ENCODE measurements around the gene DCTN3.

The DCTN3 gene

DNA sequence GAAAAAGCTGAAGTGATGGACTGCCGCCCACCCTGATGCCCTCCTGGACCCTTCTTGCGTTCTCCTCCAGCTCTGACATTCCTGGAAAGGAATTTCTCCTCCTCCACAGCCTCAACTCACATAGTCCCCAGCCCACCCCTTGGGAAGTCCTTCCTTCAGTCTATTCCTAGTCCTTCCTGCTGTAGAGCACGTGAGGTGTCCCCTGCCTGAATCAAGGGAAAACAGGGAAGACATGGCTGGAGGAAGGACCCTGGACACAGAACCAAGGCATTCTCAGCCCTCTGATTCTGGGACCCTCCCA, 4.8 kb upstream of the DCTN3 start:
- H3K4me3 ChIP-seq (ENCODE audit: low read depth, low read length) = no peak overlapping the region
- H3K4me2 ChIP-seq (ENCODE audit: low read length) = no peak overlapping the region
- H3K36me3 ChIP-seq (ENCODE audit: control insufficient read depth, insufficient read depth, low read length) = no peaks in the 10 kb centered on the region
- no peak overlapping the region for H3K9ac ChIP-seq
- TF ChIP-seq, protein P1, sequence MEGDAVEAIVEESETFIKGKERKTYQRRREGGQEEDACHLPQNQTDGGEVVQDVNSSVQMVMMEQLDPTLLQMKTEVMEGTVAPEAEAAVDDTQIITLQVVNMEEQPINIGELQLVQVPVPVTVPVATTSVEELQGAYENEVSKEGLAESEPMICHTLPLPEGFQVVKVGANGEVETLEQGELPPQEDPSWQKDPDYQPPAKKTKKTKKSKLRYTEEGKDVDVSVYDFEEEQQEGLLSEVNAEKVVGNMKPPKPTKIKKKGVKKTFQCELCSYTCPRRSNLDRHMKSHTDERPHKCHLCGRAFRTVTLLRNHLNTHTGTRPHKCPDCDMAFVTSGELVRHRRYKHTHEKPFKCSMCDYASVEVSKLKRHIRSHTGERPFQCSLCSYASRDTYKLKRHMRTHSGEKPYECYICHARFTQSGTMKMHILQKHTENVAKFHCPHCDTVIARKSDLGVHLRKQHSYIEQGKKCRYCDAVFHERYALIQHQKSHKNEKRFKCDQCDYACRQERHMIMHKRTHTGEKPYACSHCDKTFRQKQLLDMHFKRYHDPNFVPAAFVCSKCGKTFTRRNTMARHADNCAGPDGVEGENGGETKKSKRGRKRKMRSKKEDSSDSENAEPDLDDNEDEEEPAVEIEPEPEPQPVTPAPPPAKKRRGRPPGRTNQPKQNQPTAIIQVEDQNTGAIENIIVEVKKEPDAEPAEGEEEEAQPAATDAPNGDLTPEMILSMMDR (IDR thresholded peaks at IDR 0.05) = no peak
- no peak overlapping the region for H3K27ac ChIP-seq
- no peaks in the 10 kb centered on the region for H3K9me3 ChIP-seq (ENCODE audit: control insufficient read depth, low read length)
- H3K4me1 ChIP-seq = peaks cover 3% of the 10 kb centered on the region
- H3K27me3 ChIP-seq (ENCODE audit: control insufficient read depth, insufficient read depth, low read length) = no peaks in the 10 kb centered on the region
- H2AFZ ChIP-seq = no peak overlapping the region
- H3K79me2 ChIP-seq = no peaks in the 10 kb centered on the region

- Histone ChIP-seq H3K36me3 (ENCODE audit: control insufficient read depth, insufficient read depth, low read length) (no peaks in the 10 kb centered on the region), H3K9me3 (ENCODE audit: control insufficient read depth, low read length) (no peaks in the 10 kb centered on the region), H3K4me1 (peaks cover 3% of the 10 kb centered on the region), H3K9ac (no peak overlapping the region), H3K27ac (no peak overlapping the region), H3K79me2 (no peaks in the 10 kb centered on the region), H3K4me2 (ENCODE audit: low read length) (no peak overlapping the region), H2AFZ (no peak overlapping the region), H3K27me3 (ENCODE audit: control insufficient read depth, insufficient read depth, low read length) (no peaks in the 10 kb centered on the region), H3K4me3 (ENCODE audit: low read depth, low read length) (no peak overlapping the region)
- TF ChIP-seq, protein P1 (IDR thresholded peaks at IDR 0.05) = no peak
Observed at GRCh38 chr9:34624475-34625185, 4.3 kb upstream of the DCTN3 start.

- Histone ChIP-seq H3K79me2 (no peaks in the 10 kb centered on the region), H3K9me3 (ENCODE audit: control insufficient read depth, low read length) (no peaks in the 10 kb centered on the region), H3K36me3 (ENCODE audit: control insufficient read depth, insufficient read depth, low read length) (no peaks in the 10 kb centered on the region), H3K4me1 (peaks cover 3% of the 10 kb centered on the region), H3K27me3 (ENCODE audit: control insufficient read depth, insufficient read depth, low read length) (no peaks in the 10 kb centered on the region), H3K4me3 (ENCODE audit: low read depth, low read length) (no peak overlapping the region), H3K4me2 (ENCODE audit: low read length) (no peak overlapping the region), H3K27ac (no peak overlapping the region), H2AFZ (no peak overlapping the region), H3K9ac (no peak overlapping the region)
- TF ChIP-seq, protein P1 (IDR thresholded peaks at IDR 0.05) = no peak
Observed at GRCh38 chr9:34623374-34624235, 3.3 kb upstream of the DCTN3 start.

GRCh38 chr9:34615132-34615531, 5.2 kb downstream of the DCTN3 start:
- Histone ChIP-seq H3K27me3 (ENCODE audit: control insufficient read depth, insufficient read depth, low read length) (no peaks in the 10 kb centered on the region), H3K4me2 (ENCODE audit: low read length) (no peak overlapping the region), H3K9ac (no peak overlapping the region), H3K36me3 (ENCODE audit: control insufficient read depth, insufficient read depth, low read length) (no peaks in the 10 kb centered on the region), H3K27ac (no peak overlapping the region), H3K79me2 (no peaks in the 10 kb centered on the region), H3K4me3 (ENCODE audit: low read depth, low read length) (no peak overlapping the region), H2AFZ (no peak overlapping the region), H3K4me1 (no peaks in the 10 kb centered on the region), H3K9me3 (ENCODE audit: control insufficient read depth, low read length) (no peaks in the 10 kb centered on the region)
- TF ChIP-seq, protein P1 (IDR thresholded peaks at IDR 0.05) = no peak

Data from parathyroid adenoma (tissue), 2 donors.